Endothelial cell of umbilical vein (primary cell): ENCODE data around the gene SLC1A4. TPM values are rescaled to one million over a fixed set of nuclear protein-coding genes. Genes with fewer than 3 reads are reported as not detected.

ENCODE experiments used
- BruUV-seq: library from RNA; stranded (reverse); fragments of 400-500 nt; replicated peaks from 2 replicates; lab custom pipeline; 2021; lab: Mats Ljungman, UMichigan
- CTCF ChIA-PET: fragments of 300-600, 350-600 bp; sonication (Branson Sonifier 250); formaldehyde crosslinking; loops from one replicate; lab custom pipeline; 2021; ENCODE audit warnings: antibody characterized with exemption, inconsistent platforms; lab: Charles Lee
- POLR2A ChIA-PET: fragments of 300-600, 350-600 bp; sonication (Branson Sonifier 250); formaldehyde crosslinking; loops from one replicate; lab custom pipeline; 2021; ENCODE audit warnings: antibody characterized with exemption, inconsistent platforms; lab: Charles Lee
- DNase-seq: peaks from one replicate; pipeline ENCODE4 v3.0.0-alpha.2; 2011; ENCODE audit warnings: low read depth, low spot score
- FAIRE-seq: peaks from 2 replicates; lab custom pipeline; 2011; peaks lifted over from hg19 to GRCh38; lab: Jason Lieb, UNC
- H2AFZ ChIP-seq: 2 replicates; pipeline ENCODE4 v1.6.0; 2012; ENCODE audit warnings: low read depth, low read length, control low read depth, inconsistent platforms
- H3K27ac ChIP-seq: 2 replicates; pipeline ENCODE4 v1.5.1; 2011; ENCODE audit warnings: low read depth, mild to moderate bottlenecking, control low read depth, low read length, moderate library complexity; ENCODE audit not compliant: insufficient read depth
- H3K27me3 ChIP-seq, 2 experiments: 2 replicates each; pipeline versions ENCODE4 v1.6.0 to v1.6.1; 2011; ENCODE audit warnings: low read length in 2 of 2, mixed read lengths in 1 of 2; ENCODE audit not compliant: control insufficient read depth in 2 of 2, insufficient read depth in 2 of 2
- H3K36me3 ChIP-seq, 2 experiments: 2 replicates in 1 of 2; 3 replicates in 1 of 2; pipeline ENCODE4 v1.5.1; 2011; ENCODE audit warnings: low read length in 2 of 2, mild to moderate bottlenecking in 1 of 2, moderate library complexity in 1 of 2; ENCODE audit not compliant: control insufficient read depth in 2 of 2, insufficient read depth in 2 of 2; ENCODE audit errors: extremely low read depth in 1 of 2
- H3K4me1 ChIP-seq: 3 replicates; pipeline ENCODE4 v1.5.1; 2011; ENCODE audit warnings: mild to moderate bottlenecking, low read length; ENCODE audit not compliant: control insufficient read depth, insufficient read depth; ENCODE audit errors: extremely low read depth
- H3K4me2 ChIP-seq: 2 replicates; pipeline ENCODE4 v1.6.1; 2011; ENCODE audit warnings: low read length, control low read depth, mixed read lengths; ENCODE audit not compliant: insufficient read depth
- H3K4me3 ChIP-seq, 3 experiments: fragments of 200-600 bp in 1 of 3; sonication (generic), shearing (Covaris generic) in 1 of 3; replicated peaks in 1 of 3; 2 replicates each; pipeline ENCODE4 v1.5.1; 2011 to 2016; ENCODE audit warnings: control low read depth in 3 of 3, low read length in 3 of 3, mild to moderate bottlenecking in 2 of 3, inconsistent platforms in 1 of 3, low read depth in 1 of 3, moderate library complexity in 1 of 3; ENCODE audit not compliant: insufficient read depth in 1 of 3
- H3K79me2 ChIP-seq: 2 replicates; pipeline ENCODE4 v1.6.0; 2012; ENCODE audit warnings: low read length, inconsistent platforms; ENCODE audit not compliant: control insufficient read depth, insufficient read depth
- H3K9ac ChIP-seq: replicated peaks from 2 replicates; pipeline ENCODE3; 2011; ENCODE audit warnings: low read length, control low read depth; ENCODE audit not compliant: insufficient read depth; ENCODE audit errors: extremely low read depth
- H3K9me1 ChIP-seq: replicated peaks from 3 replicates; pipeline ENCODE4 v1.6.0; 2011; ENCODE audit warnings: mild to moderate bottlenecking, low read length; ENCODE audit not compliant: control insufficient read depth, insufficient read depth; ENCODE audit errors: extremely low read depth
- H3K9me3 ChIP-seq: replicated peaks from 2 replicates; pipeline ENCODE4 v1.5.1; 2012; ENCODE audit warnings: low read length, inconsistent platforms; ENCODE audit not compliant: control insufficient read depth, insufficient read depth
- H4K20me1 ChIP-seq: replicated peaks from 2 replicates; pipeline ENCODE3; 2011; ENCODE audit warnings: mild to moderate bottlenecking, low read length; ENCODE audit not compliant: control insufficient read depth, insufficient read depth; ENCODE audit errors: extremely low read depth
- CTCF ChIP-seq, 2 donors: IDR thresholded peaks; 1 replicate in 1 of 2; 2 replicates in 1 of 2; pipeline ENCODE4 v1.5.1; 2011; ENCODE audit warnings: low read length in 2 of 2, mild to moderate bottlenecking in 2 of 2, moderate library complexity in 2 of 2, control low read depth in 1 of 2, inconsistent platforms in 1 of 2, low read depth in 1 of 2; ENCODE audit not compliant: insufficient read depth in 1 of 2; ENCODE audit errors: extremely low read depth in 1 of 2
- EZH2 ChIP-seq: IDR thresholded peaks from 2 replicates; pipeline ENCODE4 v1.6.1; 2012; ENCODE audit warnings: borderline replicate concordance, low read depth, mild to moderate bottlenecking, moderate library complexity, low read length, inconsistent platforms; ENCODE audit not compliant: severe bottlenecking
- FOS ChIP-seq: IDR thresholded peaks from 2 replicates; pipeline ENCODE4 v1.6.1; 2011; ENCODE audit warnings: mild to moderate bottlenecking, low read length, moderate library complexity, borderline replicate concordance; ENCODE audit not compliant: insufficient read depth
- GATA2 ChIP-seq: IDR thresholded peaks from 2 replicates; pipeline ENCODE4 v1.7.0; 2011; ENCODE audit warnings: low read depth, mild to moderate bottlenecking, moderate library complexity, mixed read lengths, low read length; ENCODE audit not compliant: insufficient read length, insufficient read depth
- JUN ChIP-seq: IDR thresholded peaks from 2 replicates; pipeline ENCODE4 v1.6.1; 2011; ENCODE audit warnings: borderline replicate concordance, low read depth; ENCODE audit not compliant: insufficient read length, insufficient read depth
- MAX ChIP-seq: IDR thresholded peaks from 2 replicates; pipeline ENCODE4 v1.6.1; 2011; ENCODE audit not compliant: insufficient read depth, insufficient read length
- MYC ChIP-seq: IDR thresholded peaks from one replicate; pipeline ENCODE4 v1.6.1; 2011; ENCODE audit warnings: mild to moderate bottlenecking, low read depth, low read length
- POLR2A ChIP-seq: IDR thresholded peaks from 2 replicates; pipeline ENCODE4 v1.6.1; 2012; ENCODE audit warnings: low read depth, mild to moderate bottlenecking, control low read depth, low read length
- POLR2AphosphoS5 ChIP-seq: IDR thresholded peaks from 2 replicates; pipeline ENCODE4 v1.6.1; 2012; ENCODE audit warnings: low read depth, mild to moderate bottlenecking, control low read depth, low read length, moderate library complexity; ENCODE audit not compliant: insufficient read depth
- dilution Hi-C: fragments of 300-500 bp; cut with MboI; formaldehyde crosslinking; loops from one replicate; pipeline ENCODE4 v1.15.0; 2019; ENCODE audit warnings: low sequenced_read_pairs; ENCODE audit not compliant: extremely low pct_ligation_motif_present
- intact Hi-C: fragments of 100-400 bp; cut with micrococcal nuclease; formaldehyde crosslinking; loops from one replicate; pipeline ENCODE4 v1.10.0; 2022
- polyA plus RNA-seq, 4 experiments: library from polyadenylated mRNA; depleted of rRNA in 3 of 4; stranded (reverse) in 3 of 4; unstranded in 1 of 4; fragments of >200 nt; gene quantifications; 2 replicates each; pipeline versions ENCODE4 v1.2.1 to v1.2.3, GENCODE V29; 2011 to 2012; ENCODE audit warnings: missing spikeins in 1 of 4
- total RNA-seq: library from RNA; stranded (reverse); gene quantifications from 2 replicates; pipeline ENCODE4 v1.2.3, GENCODE V29; 2021

SLC1A4 gene
- total and polyA plus RNA-seq, 2 donors (not counting 3 experiments of a cell fraction or from before 2014, with no cell fraction given), result 9.9 to 13.9 TPM

GRCh38 chr2:65050931-65051330 is 61.7 kb downstream of the SLC1A4 start:
- no peak overlapping the region for H3K4me2 ChIP-seq
- H3K36me3 ChIP-seq, result no peaks in the 10 kb centered on the region
- no peak for TF ChIP-seq POLR2AphosphoS5
- TF ChIP-seq FOS, result no peak
- TF ChIP-seq EZH2, result no peak
- no peak for TF ChIP-seq JUN
- TF ChIP-seq GATA2, result no peak
- TF ChIP-seq CTCF (IDR thresholded peaks at IDR 0.05; ENCODE audit: extremely low read depth in 1 of 2, insufficient read depth in 1 of 2, low read depth in 1 of 2, low read length in 2 of 2), result no peak
- no peak for TF ChIP-seq MAX
- no peak for TF ChIP-seq MYC
- no peak for TF ChIP-seq POLR2A
- H3K27me3 ChIP-seq, result peaks cover 0 to 7% of the 10 kb centered on the region in 2 experiments
- no peak overlapping the region for H3K9ac ChIP-seq
- BruUV-seq, result no TSS peak
- POLR2A ChIA-PET, result no interaction called here
- H3K27ac ChIP-seq, result no peak overlapping the region
- H3K4me1 ChIP-seq, result no peaks in the 10 kb centered on the region
- no peak for FAIRE-seq
- DNase-seq, result no peak
- no peak overlapping the region for H3K4me3 ChIP-seq
- intact Hi-C loops (no loop called here), dilution Hi-C loops (no loop called here)
- no peaks in the 10 kb centered on the region for H4K20me1 ChIP-seq
- no peak overlapping the region for H2AFZ ChIP-seq
- no peaks in the 10 kb centered on the region for H3K9me3 ChIP-seq
- H3K79me2 ChIP-seq, result no peaks in the 10 kb centered on the region
- CTCF ChIA-PET, result no interaction called here
- no peaks in the 10 kb centered on the region for H3K9me1 ChIP-seq
